Measurements from ENCODE around the gene BPIFB4. TPM values are rescaled to one million over a fixed set of nuclear protein-coding genes. Genes with fewer than 3 reads are reported as not detected.

BPIFB4 gene
- total RNA-seq, 2 experiments from 2014 or later: not detected

- H3K27me3 Mint-ChIP-seq: no peaks in the 10 kb centered on the region
- no peaks in the 10 kb centered on the region for H3K36me3 ChIP-seq (ENCODE audit: insufficient read depth, low read length)
- CTCF ChIA-PET: interaction anchor here (0.7 kb wide), 1 partner anchor 9 kb away, joined by 3 read pairs; no protein-coding TSS in a partner anchor
- H3K4me3 ChIP-seq (ENCODE audit: low read length): no peak within 1 kb of the TSS
- no peak within 1 kb of the TSS for H3K4me3 Mint-ChIP-seq
- no peaks in the 10 kb centered on the region for H3K4me1 ChIP-seq (ENCODE audit: insufficient read depth, low read length)
- no peak for ATAC-seq (ENCODE audit: poor library complexity)
- POLR2A ChIA-PET: no interaction called here
- no peaks in the 10 kb centered on the region for H3K4me1 Mint-ChIP-seq (ENCODE audit: low read depth)
- TF ChIP-seq, protein P1, sequence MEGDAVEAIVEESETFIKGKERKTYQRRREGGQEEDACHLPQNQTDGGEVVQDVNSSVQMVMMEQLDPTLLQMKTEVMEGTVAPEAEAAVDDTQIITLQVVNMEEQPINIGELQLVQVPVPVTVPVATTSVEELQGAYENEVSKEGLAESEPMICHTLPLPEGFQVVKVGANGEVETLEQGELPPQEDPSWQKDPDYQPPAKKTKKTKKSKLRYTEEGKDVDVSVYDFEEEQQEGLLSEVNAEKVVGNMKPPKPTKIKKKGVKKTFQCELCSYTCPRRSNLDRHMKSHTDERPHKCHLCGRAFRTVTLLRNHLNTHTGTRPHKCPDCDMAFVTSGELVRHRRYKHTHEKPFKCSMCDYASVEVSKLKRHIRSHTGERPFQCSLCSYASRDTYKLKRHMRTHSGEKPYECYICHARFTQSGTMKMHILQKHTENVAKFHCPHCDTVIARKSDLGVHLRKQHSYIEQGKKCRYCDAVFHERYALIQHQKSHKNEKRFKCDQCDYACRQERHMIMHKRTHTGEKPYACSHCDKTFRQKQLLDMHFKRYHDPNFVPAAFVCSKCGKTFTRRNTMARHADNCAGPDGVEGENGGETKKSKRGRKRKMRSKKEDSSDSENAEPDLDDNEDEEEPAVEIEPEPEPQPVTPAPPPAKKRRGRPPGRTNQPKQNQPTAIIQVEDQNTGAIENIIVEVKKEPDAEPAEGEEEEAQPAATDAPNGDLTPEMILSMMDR (IDR thresholded peaks at IDR 0.05): no peak
- no peaks in the 10 kb centered on the region for H3K27me3 ChIP-seq (ENCODE audit: control insufficient read depth in 1 of 2, insufficient read depth in 2 of 2, low read length in 2 of 2)
- no peaks in the 10 kb centered on the region for H3K9me3 Mint-ChIP-seq
- no peaks in the 10 kb centered on the region for H3K36me3 Mint-ChIP-seq (ENCODE audit: low read depth)
- H3K9me3 ChIP-seq (ENCODE audit: control insufficient read depth in 1 of 2, insufficient read depth in 1 of 2, low read length in 2 of 2): peaks cover 6 to 10% of the 10 kb centered on the region in 2 experiments
- DNase-seq: no peak
- no peak within 1 kb of the TSS for H3K27ac Mint-ChIP-seq
- no peak within 1 kb of the TSS for H3K27ac ChIP-seq (ENCODE audit: low read depth in 1 of 2, low read length in 2 of 2)
- intact Hi-C loops (cut with DNase I, micrococcal nuclease): no loop called here
Measured at GRCh38 chr20:33031531-33031930, 47.9 kb upstream of the BPIFB4 start, which contains the start of gene BPIFB6. BPIFB6 (plus strand) TSS chr20:33031648; CDS start chr20:33031648, 0 bp downstream.

DNA sequence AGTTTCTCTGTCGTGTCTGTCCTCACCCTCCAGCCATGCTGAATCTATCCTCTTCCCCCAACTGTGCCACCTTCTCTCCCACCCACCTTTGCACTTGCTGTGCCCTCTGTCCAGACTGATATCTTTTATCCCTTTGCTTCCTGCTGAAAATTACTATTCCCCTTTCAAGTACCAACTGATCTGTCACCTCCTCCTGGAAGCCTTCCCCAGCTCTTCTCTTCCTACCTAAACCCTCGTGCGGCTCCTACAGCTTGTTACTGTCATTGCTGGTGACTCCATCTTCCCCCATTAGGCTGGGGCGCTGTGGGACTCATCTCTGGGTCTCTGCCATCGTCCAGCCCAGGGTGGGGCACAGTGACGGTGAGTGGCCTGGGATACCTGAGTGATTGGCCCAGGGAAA lies 46.9 kb upstream of the BPIFB4 start:
- Histone ChIP-seq H3K27ac (ENCODE audit: low read depth in 1 of 2, low read length in 2 of 2) (no peak overlapping the region), H3K36me3 (ENCODE audit: insufficient read depth, low read length) (no peaks in the 10 kb centered on the region), H3K9me3 (ENCODE audit: control insufficient read depth in 1 of 2, insufficient read depth in 1 of 2, low read length in 2 of 2) (peaks cover 6 to 10% of the 10 kb centered on the region in 2 experiments), H3K4me1 (ENCODE audit: insufficient read depth, low read length) (no peaks in the 10 kb centered on the region), H3K27me3 (ENCODE audit: control insufficient read depth in 1 of 2, insufficient read depth in 2 of 2, low read length in 2 of 2) (no peaks in the 10 kb centered on the region), H3K4me3 (ENCODE audit: low read length) (no peak overlapping the region)
- Mint-ChIP-seq H3K27me3 (no peaks in the 10 kb centered on the region), H3K4me3 (no peak overlapping the region), H3K27ac (no peak overlapping the region), H3K4me1 (ENCODE audit: low read depth) (no peaks in the 10 kb centered on the region), H3K36me3 (ENCODE audit: low read depth) (no peaks in the 10 kb centered on the region), H3K9me3 (no peaks in the 10 kb centered on the region)
- ChIA-PET CTCF (no interaction called here), POLR2A (interaction anchor here (1.2 kb wide), 1 partner anchor 61 kb away, joined by 3 read pairs; no protein-coding TSS in a partner anchor)
- DNase-seq (no peak), ATAC-seq (ENCODE audit: poor library complexity) (no peak)
- intact Hi-C loops (cut with DNase I, micrococcal nuclease): no loop called here
- TF ChIP-seq, protein P1 (IDR thresholded peaks at IDR 0.05): no peak

DNA sequence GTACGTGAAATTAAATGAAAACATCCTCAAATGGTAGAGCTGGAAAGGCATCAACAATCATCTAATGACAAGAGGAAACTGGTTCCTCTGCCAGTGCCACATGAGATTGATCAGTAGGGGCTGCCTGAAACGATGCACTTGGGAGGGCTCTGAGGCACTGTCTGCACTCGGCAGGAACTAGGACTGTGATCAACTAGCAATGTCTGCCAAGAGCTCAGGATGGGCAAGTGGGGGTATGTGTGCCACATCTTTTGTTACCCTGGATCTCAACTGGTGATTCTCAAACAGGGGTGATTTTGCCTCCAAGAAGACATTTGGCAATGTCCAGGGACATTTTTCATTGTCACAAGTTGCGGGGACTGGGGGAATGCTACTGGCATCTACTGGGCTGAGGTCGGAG lies 46.1 kb upstream of the BPIFB4 start:
- Mint-ChIP-seq H3K27me3 (no peaks in the 10 kb centered on the region), H3K4me3 (no peak overlapping the region), H3K36me3 (ENCODE audit: low read depth) (no peaks in the 10 kb centered on the region), H3K9me3 (peaks cover 3% of the 10 kb centered on the region), H3K4me1 (ENCODE audit: low read depth) (no peaks in the 10 kb centered on the region), H3K27ac (no peak overlapping the region)
- Histone ChIP-seq H3K27me3 (ENCODE audit: control insufficient read depth in 1 of 2, insufficient read depth in 2 of 2, low read length in 2 of 2) (no peaks in the 10 kb centered on the region), H3K4me3 (ENCODE audit: low read length) (no peak overlapping the region), H3K36me3 (ENCODE audit: insufficient read depth, low read length) (no peaks in the 10 kb centered on the region), H3K9me3 (ENCODE audit: control insufficient read depth in 1 of 2, insufficient read depth in 1 of 2, low read length in 2 of 2) (peaks cover 6 to 10% of the 10 kb centered on the region in 2 experiments), H3K27ac (ENCODE audit: low read depth in 1 of 2, low read length in 2 of 2) (no peak overlapping the region), H3K4me1 (ENCODE audit: insufficient read depth, low read length) (no peaks in the 10 kb centered on the region)
- no peak for ATAC-seq (ENCODE audit: poor library complexity)
- TF ChIP-seq, protein P1 (IDR thresholded peaks at IDR 0.05): no peak
- ChIA-PET CTCF (no interaction called here), POLR2A (interaction anchor here (1.2 kb wide), 1 partner anchor 62 kb away, joined by 3 read pairs; no protein-coding TSS in a partner anchor)
- DNase-seq: no peak
- intact Hi-C loops (cut with DNase I, micrococcal nuclease): no loop called here

All from CD4-positive, alpha-beta T cell (primary cell).